DMS 273 (cell line): ENCODE data around the gene ANKRD23.
"Not testable (repeated sequence)": the region's sequence is repeated elsewhere in the genome, so short reads cannot be mapped to it uniquely, and the experiment has no call there.

Source experiments
- DNase-seq: peaks from one replicate; lab custom pipeline; 2025; ENCODE audit not compliant: unreplicated experiment; lab: John Stamatoyannopoulos, UW

The ANKRD23 gene

DNA sequence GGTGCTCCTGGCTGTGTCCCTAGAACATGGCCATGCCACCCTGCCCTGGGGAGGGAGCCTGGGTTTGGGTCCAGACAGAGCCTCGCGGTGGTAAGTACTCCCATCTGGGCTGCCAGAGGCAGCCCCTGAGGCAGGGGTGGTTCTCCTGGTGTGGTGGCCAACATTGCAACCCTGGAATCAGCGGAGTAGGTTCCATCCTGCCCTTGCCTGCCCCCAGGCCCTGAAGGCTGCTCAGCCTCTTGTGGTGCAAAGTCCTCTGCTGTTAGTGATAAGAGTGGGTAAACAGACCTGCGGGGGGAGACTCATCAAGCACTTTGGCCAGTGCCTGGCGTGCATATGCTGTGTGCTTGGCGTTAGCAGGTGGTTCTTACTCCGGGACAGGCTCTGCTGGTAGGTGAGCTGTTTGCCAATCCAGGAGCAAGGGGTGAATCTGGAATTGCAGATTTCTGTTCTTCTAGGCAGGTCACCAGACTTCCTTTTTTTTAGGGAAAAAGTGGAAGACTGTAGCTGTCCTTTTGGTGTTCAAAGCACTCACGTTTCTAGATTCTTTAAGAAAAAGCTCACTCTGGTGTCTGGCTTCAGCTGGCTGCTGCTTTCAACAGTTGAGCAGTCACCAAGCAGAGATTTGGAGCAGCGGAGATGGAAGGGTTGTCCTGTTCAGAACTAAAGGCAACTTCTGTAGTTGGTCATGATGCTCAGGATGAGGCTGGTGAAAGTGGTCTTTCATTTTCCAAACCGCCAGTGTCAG is 24.5 kb downstream of the ANKRD23 start:
- DNase-seq = peak; percentile 26

DNA sequence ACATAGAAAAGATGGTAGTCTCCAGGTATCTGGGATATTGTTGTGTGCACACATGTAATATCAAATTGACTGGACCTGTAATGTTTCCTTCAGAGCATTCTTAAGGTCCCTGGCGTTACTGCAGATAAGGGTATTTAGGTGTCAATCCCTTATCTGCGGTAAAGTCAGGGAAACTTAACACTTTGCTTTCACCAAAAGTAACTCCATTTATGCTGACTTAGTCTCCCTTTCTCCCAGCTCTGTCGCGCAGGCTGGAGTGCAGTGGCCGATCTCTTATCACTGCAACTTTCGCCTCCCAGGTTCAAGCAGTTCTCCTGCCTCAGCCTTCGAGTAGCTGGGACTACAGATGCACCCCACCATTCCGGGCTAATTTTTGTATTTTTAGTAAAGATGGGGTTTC is 25.9 kb downstream of the ANKRD23 start:
- no peak for DNase-seq

DNA sequence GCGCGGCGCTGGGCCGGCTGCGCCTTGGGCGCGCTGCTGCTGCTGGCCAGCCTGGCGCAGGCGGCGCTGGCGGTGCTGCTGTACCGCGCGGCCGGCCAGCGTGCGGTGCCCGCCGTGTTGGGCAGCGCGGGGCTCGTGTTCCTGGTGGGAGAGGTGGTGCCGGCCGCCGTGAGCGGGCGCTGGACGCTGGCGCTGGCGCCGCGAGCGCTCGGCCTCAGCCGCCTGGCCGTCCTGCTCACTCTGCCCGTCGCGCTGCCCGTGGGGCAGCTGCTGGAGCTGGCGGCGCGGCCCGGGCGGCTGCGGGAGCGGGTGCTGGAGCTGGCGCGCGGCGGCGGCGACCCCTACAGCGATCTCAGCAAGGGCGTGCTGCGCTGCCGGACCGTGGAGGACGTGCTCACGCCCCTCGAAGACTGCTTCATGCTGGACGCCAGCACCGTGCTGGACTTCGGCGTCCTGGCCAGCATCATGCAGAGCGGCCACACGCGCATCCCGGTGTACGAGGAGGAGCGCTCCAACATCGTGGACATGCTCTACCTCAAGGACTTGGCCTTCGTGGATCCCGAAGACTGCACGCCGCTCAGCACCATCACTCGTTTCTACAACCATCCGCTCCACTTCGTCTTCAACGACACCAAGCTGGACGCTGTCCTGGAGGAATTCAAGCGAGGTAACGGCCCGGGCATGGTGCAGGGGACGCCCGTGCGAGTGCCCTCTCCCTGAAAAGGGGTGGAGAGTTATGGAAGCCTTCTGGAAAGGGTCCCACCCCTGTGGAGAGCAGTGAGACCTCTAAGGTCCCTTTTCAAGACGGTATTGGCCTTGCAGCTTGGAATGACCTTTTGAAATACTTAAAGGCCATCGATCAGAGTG is 26.8 kb downstream of the ANKRD23 start:
- DNase-seq = peak; percentile 62

DNA sequence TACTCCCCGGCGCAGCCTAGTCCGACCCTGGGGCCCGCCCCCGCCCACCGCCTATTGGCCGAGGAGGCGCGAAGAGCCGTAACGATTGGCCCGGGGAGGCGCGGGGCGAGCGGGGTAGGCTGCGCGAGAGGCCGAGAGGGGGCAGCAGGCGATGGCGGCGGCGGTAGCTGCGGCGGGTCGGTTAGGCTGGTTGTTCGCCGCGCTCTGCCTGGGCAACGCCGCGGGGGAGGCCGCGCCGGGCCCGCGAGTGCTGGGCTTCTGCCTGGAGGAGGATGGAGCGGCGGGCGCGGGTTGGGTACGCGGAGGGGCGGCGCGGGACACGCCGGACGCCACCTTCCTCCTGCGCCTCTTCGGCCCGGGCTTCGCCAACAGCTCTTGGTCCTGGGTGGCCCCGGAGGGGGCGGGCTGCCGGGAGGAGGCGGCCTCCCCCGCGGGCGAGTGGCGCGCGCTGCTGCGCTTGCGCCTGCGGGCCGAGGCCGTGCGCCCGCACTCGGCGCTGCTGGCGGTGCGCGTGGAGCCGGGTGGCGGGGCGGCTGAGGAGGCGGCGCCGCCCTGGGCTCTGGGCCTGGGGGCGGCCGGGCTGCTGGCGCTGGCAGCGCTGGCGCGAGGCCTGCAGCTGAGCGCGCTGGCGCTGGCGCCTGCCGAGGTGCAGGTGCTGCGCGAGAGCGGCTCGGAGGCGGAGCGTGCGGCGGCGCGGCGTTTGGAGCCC is 27.5 kb downstream of the ANKRD23 start, which contains the start of gene CNNM3:
Gene CNNM3 (plus strand): TSS at position 142 of the 709 bp plus-strand sequence. CDS start 10 bp downstream, at position 152.
- peak; percentile 98 for DNase-seq

DNA sequence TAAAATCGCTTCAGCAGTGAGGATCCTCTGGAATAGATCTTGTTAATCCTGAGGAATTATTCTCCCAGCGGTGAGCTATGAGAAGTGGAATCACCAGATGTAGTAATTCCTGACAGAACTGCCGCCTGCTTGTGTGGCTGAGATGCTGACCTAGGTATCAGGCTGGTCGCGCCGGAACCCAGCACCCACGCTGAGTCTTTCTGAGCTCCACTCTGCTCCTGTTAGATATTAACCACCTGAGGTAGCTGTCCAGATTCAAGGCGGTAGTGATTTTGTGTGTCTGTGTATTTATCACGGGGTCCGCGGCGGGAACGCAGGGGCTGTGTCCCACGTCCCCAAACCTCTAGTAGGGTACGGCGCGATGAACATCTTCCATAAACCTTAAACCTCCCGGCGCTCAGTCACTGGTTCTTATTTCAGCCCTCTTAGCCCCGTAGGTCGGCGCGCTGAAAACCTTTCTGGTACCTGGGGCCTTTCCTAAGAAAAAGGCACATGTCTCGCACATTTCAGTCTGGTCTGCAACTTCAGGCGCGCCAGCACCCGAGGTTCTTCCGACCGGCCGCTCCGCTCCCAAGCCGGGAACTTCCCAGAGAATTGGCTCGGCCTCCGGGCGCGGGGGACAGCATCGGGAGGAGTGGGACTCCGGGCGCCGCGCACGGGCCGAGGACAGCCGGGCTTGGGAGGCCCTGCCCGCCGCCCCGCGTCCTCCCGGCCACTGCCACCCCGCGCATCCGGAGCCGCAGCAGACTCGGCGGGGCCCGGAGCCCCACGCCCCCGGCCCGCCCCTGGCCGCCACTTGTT is 28.3 kb downstream of the ANKRD23 start:
- peak; percentile 67 for DNase-seq

DNA sequence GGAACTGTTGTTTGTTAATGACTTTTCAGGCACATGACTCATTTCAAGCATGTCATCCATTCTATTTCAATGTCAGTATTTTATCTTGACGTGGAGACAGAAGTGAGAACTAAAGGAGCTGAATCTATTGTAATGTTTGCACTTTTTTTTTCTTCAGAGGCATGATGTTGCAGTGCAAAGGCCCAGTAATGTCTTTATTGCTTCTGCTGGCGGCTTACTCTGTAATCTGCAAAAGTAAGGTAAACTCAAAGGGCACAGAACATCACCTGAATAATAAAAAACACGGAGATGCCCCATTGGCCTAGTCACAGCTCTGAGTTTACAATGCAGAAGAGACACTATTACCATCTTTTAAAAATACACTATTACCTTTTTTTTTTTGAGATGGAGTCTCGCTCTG is 30.2 kb downstream of the ANKRD23 start:
- DNase-seq = no peak

DNA sequence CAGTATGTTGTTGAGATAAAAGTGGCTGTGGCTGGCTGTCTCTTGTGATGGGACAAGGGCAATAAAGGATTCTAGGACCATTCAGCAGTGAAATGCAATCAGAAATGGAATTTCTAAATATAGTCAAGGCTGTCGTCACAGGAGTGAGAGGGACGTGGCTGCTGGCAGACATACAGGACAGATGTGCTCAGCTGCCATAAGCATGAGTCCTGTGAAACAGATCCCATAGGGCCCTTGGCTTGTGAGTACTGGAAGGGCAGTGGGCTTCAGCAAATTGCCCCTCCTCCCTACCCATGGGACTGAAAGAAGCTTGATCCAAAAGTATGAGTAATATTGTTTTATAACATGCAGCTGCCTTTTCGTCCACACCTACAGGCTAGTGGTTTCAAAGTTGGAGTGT is 31.9 kb downstream of the ANKRD23 start:
- DNase-seq = no peak

DNA sequence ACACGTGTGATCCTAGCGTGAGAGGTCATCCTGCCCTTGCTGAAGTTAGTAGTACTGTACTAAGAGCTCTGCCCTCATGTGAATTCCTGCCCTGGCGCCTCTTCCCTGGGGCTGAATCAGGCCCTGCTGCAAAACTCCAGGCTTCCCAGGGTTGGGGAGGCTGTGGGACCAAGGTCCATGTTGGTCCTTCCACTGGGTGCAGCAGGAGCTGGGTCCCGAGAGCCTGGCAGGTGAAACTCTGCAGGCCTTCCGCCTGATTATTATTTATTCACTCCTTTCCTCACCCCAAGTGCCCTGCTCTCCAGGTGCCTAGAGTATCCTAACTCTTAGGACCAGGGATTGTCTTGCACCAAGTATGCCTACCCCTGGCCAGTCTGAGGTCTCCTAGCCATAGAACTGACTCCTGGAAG is 33.0 kb downstream of the ANKRD23 start:
- DNase-seq = no peak

DNA sequence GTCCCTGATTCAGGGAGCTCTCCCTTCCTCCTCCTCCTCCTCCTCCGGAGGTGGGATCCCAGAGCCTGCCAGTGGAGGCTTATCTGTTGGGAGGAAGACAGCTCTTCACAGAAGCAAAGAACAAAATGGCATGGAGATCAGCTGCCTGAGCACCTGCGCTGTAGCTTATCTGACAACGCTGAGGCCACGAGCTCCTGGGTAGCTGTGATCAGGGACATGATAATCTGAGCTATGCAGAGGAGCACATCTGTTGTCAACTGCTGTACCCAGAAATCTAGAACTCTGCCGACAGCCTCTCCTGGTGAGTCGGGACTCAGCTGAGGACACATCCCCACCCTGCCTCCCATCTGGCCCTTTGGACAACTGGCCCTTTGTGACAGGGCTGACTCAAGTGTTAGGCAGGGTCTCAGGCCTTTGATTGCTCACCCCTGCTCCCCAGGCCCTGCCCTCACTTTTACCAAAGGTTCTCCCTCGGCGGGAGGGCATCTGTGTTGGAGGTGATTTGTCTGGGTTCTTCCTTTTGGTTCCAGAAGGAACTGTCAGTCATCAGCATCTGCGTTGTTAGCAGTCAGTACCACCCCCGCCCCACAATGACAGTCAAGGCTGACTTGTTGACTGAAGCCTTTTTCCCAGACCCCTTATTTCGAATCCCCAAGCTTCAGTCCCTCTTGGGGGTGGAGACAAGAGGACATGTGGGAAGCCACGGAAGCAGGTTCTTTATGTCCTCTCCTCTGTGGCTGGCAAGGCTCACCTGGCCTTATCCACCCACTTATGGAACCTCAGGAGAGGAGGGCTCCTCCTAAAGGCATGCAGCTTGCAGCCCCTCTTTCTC is 33.7 kb downstream of the ANKRD23 start:
- no peak for DNase-seq

DNA sequence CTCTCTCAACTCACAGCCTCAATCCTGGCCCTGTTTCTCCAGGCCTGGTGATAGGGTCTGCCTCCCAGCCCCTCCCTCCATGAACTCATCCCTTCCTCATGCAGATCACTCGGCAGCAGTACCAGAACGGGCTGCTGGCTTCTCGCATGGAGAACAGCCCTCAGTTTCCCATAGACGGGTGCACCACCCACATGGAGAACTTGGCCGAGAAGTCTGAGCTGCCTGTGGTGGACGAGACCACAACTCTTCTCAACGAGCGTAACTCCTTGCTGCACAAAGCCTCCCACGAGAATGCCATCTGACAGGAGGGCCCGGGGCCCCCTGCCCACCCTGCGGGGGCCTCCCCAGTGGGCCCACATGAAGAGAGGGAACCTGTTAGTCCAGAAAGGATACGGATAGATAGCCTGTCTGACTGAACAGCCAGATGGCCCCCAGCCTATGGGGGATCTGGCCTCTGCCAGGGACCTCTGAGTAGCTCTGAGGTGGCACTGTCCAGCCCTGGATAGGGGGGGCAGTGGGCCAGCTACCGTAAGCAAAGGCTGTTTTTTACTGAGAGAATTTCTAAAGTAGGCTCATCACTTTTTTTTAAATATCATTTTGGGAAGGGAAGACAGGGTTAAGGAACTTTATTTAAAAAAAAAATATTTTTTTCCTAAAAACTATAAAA is 34.5 kb downstream of the ANKRD23 start:
- DNase-seq = no peak

DNA sequence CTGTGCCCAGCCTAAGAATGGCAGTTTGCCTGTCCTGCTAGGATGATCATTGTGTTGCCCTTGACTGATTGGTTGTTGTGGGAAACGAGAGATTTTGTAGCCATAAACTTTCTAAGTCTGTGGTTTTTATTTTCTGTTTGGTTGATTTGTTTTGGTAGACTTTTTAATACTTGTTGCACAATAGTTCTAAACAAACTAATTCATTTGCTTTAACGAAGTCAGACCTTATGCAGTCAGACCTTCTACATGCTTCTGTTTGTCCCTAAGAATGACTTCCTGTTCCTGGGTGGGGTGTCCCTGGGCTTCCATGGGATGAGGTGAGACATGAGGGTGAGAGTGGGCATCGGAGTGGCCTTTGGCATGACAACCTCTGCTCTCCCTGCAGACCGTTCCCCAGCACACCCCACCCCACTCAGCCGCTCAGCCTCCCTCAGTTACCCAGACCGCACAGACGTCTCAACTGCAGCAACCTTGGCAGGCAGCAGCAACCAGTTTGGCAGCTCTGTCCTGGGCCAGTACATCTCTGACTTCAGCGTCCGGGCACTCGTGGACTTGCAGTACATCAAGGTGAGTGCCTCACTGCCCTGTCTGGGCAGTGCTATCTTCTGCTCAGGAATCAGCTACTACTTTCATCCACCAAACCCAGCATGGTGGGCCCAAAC is 35.5 kb downstream of the ANKRD23 start:
- no peak for DNase-seq

DNA sequence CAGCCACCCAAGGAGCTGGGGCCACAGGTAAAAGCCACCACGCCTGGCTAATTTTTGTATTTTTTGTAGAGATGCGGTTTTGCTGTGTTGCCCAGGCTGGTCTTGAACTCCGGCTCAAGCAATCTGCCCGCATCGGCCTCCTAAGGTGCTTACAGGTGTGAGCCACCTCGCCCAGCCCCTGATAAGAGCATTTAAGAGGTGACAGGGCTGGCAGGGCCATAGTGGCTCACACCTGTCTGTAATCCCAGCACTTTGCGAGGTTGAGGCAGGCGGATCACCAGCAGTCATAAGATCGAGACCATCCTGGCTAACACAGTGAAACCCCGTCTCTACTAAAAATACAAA is 36.7 kb downstream of the ANKRD23 start:
- DNase-seq = no peak

DNA sequence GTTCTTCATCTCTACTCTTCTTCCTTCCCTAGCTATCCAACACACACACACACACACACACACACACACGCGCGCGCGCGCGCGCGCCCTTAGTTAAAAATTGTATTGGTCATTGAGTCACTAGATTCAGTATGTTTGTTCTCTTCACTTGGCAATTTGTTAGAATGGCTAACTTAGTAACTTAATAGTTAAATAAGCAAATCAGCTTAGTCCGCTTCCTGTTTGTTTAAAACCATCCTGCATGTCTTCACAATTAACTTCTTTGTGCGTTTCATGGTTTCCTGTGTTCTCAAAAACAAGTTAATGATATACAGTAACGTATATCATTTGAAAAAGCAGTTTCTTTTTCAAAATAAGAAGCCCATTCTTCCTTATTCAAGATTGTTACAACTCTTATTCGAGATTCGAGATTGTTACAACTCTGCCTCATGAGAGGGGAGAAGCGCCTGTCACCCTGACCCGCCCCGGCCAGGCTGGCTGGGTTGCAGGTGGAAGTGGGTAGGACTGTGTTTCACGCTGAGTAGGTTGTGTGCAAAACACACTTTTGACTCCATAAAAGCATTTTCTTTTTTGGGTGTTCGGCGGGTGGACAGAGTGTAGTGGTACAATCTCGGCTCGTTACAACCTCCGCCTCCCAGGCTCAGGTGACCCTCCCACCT is 37.2 kb downstream of the ANKRD23 start:
- no peak for DNase-seq

DNA sequence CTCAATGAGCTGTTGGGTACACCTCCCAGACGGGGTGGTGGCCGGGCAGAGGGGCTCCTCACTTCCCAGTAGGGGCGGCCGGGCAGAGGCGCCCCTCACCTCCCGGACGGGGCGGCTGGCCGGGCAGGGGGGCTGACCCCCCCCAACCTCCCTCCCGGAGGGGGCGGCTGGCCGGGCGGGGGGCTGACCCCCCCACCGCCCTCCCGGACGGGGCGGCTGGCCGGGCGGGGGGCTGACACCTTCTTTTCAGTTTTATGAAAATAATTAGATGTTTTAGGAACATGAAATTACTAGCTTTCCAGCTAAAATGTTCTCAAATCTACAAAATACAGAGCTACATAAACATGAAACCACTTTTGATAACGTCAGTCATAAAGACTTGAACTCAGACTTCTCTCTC is 37.9 kb downstream of the ANKRD23 start:
- not testable (repeated sequence) for DNase-seq

DNA sequence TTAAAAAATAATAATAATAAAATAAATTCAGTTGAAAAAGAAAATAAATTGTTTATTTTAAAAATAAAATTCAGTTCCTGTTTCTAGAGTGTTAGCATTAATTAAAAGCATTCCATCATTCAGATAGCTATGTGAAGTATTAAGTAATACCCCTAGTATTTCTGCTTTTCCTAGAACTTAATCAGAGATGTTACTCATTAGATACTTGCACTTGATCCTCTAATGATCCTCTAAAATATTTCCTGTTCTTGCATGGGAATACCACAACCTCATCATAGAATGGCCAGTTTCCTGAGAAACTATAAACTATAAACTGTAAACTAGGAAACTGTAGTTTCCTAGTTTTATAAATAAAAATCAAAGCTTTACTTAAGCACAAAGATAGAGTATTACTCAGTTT is 38.8 kb downstream of the ANKRD23 start:
- DNase-seq = no peak

DNA sequence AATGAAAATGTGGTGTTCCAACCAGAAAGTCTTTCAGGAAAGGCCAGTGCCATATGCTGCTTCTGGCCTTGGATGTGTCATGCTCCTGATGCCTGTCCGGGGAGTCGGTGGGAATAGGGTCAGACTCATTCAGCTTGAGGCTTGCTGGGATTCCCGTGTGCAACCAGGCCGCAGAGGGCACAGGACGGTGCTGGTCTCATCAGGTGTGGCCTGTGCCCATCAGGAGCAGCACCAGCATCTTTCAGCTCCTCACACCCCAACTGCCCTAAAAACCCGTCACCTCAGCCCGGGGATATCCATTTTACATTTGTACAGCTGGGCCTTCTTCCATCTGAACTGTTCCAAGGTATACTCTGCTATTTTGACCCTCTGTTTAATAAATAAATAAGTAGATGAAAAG is 41.1 kb downstream of the ANKRD23 start:
- no peak for DNase-seq

DNA sequence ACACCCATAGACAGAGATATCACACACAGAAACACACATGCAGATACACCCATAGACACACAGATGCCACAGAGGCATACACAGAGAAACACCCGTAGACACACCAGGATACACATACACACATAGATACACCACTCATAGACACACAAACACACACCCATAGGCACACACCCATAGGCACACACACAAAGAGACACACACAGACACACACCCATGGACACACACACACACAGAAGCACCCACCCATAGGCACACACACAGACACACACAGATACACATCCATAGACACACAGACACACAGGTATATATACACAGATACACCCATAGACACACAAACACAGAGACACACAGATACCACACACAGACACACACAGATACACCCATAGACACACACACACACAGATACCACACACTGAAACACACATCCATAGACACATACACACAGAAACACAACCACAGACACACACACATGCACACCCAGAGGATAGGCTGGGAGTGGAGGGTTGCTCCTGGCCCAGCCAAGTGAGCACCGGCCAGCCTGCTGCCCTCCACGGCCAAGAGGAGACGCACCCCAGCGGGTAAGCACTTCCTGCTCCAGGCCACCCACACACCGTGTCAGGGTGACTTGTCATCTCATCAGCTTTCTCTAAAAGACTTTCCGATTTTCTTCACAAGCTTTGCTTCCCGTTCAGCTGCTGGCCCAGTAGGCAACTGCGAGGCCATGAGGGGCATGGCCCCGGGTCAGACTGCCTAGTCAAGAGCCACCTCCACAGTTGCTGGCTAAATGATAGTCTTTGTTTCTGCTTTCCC is 41.8 kb downstream of the ANKRD23 start:
- DNase-seq = no peak
